Mononuclear cell (primary cell): Measurements from ENCODE around the gene WDR64. TPM values are rescaled to one million over a fixed set of nuclear protein-coding genes. Genes with fewer than 3 reads are reported as not detected.

ENCODE experiments used
- H3K27me3 ChIP-seq: 2 replicates; pipeline ENCODE4 v1.6.0; 2011; ENCODE audit warnings: low read length, control low read depth; ENCODE audit not compliant: insufficient read depth
- H3K4me1 ChIP-seq: 2 replicates; pipeline ENCODE4 v1.5.1; 2011; ENCODE audit warnings: mild to moderate bottlenecking, low read length, control low read depth; ENCODE audit not compliant: insufficient read depth
- H3K4me3 ChIP-seq: 2 replicates; pipeline ENCODE4 v1.5.1; 2011; ENCODE audit warnings: mild to moderate bottlenecking, low read length, moderate library complexity
- H3K9me3 ChIP-seq: 2 replicates; pipeline ENCODE4 v1.5.1; 2011; ENCODE audit warnings: low read depth, mild to moderate bottlenecking, control low read depth, low read length
- total RNA-seq: library from RNA; depleted of rRNA; stranded (reverse); fragments of >200 nt; gene quantifications from one replicate; pipeline ENCODE4 v1.2.3, GENCODE V29; 2012

The WDR64 gene
- total RNA-seq, 1 donor: 0.10 TPM

DNA sequence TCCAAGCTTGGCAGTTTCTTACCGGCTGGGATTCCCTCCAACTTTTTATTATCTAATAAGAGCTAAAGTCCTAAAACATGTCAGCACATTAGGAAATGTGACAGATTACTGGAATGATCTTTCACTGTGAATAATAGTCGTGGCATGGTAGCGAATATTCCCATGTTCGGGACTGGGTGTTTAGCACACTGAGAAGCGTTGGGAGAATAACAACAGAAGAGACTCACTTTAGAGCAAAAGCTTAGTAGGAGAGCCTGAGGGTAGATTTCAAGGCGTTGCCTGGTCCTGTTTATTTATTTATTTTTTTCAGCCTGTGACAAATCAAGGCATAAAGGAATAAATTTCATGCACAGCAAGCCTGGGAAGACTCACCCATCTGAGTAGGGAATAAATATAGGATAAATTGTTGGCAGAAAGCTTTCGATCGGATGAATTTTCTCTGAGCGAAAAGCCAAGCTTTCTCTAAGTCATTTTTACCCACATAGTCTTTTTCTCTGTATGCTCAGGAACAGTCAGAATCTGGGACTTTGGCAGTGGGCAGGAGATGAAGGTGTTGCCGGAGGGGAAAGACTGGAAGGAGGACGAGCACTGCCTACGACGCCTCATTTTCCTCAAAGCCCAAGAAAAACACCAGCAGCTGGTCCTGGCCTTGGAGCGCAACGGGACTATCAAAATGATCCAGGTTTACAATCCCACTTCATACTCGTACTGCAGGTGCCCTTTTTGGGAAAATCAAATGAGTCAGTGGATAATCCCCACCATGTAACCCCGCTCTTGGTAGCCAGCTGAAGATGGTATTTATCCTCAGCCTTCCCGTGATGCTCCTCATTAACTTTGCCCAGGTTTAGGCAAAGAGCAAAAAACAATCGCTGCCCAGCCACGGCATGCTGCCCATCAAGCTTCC is 97.2 kb downstream of the WDR64 start:
- no peaks in the 10 kb centered on the region for H3K9me3 ChIP-seq
- H3K4me1 ChIP-seq: no peaks in the 10 kb centered on the region
- H3K27me3 ChIP-seq: no peaks in the 10 kb centered on the region
- no peak overlapping the region for H3K4me3 ChIP-seq

DNA sequence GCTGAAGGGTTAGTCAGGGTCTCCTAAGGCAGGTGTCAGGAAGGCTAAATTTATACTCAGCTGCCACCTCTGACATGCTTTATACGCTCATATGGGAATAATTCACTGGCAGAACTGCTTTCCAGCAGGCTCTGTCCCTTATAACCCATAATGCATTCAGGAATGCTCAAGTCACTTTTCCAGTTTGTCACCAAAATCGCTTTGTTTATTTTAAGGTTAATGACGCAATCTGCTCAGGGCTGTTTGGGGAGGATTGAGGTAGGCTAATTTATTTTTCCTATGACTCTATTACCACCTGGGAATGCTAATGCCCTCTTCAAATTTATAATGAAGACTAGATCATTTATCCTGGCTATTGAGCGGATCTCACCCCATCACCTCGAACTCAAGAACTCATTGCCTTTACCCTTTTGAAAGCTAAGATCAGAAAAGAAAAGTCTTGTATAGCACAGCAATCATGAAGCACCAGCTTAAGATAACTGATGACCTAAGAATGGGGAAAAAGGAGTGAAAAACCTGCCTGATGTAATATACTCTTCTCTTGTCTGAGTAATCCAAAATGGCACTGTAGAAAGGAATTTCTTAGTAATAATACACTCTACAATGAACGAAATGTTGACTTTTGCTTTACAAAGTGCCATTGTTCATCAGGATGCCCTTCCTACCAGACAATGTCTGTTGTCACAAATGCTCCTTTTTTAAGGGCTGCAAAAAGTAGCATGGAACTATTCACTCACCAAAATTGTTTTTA is 98.0 kb downstream of the WDR64 start:
- no peaks in the 10 kb centered on the region for H3K27me3 ChIP-seq

DNA sequence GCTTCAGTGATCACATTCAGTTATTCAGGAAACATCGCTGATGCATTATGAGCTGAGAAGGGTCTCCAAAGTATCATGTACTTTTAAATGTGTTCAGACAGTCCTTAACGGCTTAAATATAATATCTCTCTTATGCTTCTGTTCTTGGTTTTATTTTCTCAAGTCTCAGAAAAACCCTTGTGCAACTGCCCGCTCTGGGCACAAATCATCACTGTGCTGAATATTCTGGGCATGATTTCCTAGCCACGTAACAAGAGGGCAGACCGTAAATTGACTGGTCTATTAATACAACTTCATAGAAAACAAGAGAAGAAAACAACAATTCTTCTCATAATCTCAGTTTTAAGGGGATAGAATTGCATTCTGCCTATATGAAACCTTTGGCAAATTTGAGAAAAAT is 99.4 kb downstream of the WDR64 start:
- H3K4me1 ChIP-seq: no peaks in the 10 kb centered on the region
- H3K27me3 ChIP-seq: no peaks in the 10 kb centered on the region
- H3K4me3 ChIP-seq: no peak overlapping the region
- H3K9me3 ChIP-seq: no peaks in the 10 kb centered on the region

More for the DNA sequence above, 98.0 kb downstream of the WDR64 start:
- Histone ChIP-seq H3K9me3 (no peaks in the 10 kb centered on the region), H3K4me3 (no peak overlapping the region), H3K4me1 (no peaks in the 10 kb centered on the region)

DNA sequence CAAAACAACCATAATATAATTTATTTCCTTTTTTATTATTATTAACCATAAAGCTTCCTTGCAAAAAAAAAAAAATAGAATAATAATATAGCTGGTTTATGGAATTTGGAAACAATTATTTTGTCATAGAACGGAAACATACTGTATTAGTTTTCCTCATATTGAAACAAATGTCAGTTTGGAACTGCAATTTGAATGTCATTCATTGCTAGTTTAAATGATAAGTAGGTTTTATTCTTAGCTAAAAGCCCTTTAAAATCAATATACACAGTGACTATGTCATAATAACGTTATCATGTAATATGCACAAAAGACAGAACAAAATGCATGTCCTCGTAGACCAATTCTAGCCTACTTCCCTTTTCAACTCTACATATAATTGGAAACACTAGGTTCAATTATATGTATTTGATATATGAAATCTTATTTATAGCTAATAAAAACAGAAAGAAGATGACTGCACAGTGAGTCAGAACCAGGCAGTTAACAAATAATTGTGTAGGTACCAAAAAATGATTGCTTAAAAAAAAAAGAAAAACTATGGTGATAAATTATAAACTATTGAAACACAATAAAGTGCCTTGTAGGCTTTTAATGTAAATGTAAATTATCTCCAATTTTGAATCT is 110.7 kb downstream of the WDR64 start:
- no peaks in the 10 kb centered on the region for H3K9me3 ChIP-seq
- H3K27me3 ChIP-seq: peaks cover 3% of the 10 kb centered on the region
- no peaks in the 10 kb centered on the region for H3K4me1 ChIP-seq
- no peak overlapping the region for H3K4me3 ChIP-seq

DNA sequence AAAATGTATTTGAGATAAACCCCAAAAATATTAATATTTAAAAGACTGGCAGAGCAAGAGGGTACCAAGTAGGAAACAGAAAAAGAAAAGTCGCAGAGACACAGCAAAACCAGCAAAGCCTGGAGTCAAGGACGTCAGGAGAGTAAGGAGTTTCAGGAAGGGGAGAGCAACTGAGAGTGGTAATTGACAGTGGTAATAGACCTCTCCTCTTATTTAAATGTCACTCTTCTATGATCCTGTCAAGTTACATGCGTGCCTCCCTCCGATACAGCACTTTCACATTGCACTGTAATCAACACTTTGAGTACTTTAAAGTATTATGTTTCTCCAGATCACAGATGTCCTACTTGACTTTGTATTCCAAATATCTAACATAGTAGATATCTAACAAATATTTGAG is 113.3 kb downstream of the WDR64 start:
- H3K4me1 ChIP-seq: no peaks in the 10 kb centered on the region

DNA sequence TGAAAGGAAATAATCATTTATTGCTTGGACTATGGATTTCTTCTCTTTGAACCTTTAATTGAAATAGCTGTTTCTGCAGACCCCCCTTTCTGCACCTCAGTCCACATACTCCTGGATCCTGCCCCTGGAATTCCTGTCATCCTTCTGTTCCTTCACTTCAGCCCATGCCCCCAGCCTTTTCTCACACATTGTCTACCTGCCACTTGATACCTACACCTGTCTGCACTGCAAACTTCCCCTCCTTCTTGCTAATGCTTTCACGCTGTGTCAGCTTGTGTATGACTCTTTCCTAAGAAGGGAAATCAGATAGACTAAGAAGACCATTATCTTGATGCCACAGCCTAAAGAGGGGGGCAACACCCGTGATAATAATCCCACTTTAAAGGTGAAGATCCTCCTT is 115.7 kb downstream of the WDR64 start:
- Histone ChIP-seq H3K4me1 (no peaks in the 10 kb centered on the region), H3K9me3 (no peaks in the 10 kb centered on the region), H3K4me3 (no peak overlapping the region), H3K27me3 (no peaks in the 10 kb centered on the region)

More for the DNA sequence above, 113.3 kb downstream of the WDR64 start:
- Histone ChIP-seq H3K27me3 (no peaks in the 10 kb centered on the region), H3K4me3 (no peak overlapping the region), H3K9me3 (no peaks in the 10 kb centered on the region)

DNA sequence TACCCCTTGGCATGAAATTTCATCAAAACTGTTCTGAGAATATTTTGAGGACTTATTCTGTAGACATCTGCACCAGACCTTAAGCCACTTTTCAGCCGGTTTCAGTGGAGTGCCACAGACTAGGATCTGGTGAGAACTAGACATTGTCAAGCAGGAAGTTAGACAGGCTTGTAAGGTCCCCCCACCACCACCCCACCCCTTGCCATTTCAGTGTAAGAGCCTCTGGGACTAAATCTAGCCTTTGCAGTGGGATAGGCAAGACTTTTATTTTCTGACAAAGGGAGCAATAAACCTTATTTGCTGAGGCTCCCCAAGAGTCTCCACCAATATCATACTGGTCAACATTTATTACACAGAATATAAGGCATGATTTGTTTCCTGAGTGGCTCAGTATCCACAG is 118.0 kb downstream of the WDR64 start:
- Histone ChIP-seq H3K9me3 (no peaks in the 10 kb centered on the region), H3K4me1 (no peaks in the 10 kb centered on the region), H3K27me3 (no peaks in the 10 kb centered on the region), H3K4me3 (no peak overlapping the region)

DNA sequence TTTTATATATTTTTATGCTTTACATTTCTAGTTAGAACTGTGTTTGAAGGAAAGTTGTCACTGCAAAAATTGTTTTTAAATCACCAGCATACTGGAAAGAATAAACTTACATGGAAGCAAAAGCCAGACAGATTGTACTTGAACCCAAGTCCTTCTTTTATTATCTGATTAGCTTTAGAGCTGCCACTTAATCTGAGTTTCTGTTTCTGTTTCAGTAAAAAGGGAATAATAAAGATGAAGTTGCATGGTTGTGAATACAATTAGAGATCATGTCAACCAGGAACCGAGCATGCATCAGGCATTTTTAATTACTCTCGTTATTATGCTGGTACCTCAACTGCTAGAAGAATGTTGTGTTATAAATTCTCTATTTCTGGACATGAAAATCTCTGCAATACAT is 119.0 kb downstream of the WDR64 start:
- no peaks in the 10 kb centered on the region for H3K9me3 ChIP-seq
- no peaks in the 10 kb centered on the region for H3K4me1 ChIP-seq
- H3K27me3 ChIP-seq: no peaks in the 10 kb centered on the region
- H3K4me3 ChIP-seq: no peak overlapping the region

DNA sequence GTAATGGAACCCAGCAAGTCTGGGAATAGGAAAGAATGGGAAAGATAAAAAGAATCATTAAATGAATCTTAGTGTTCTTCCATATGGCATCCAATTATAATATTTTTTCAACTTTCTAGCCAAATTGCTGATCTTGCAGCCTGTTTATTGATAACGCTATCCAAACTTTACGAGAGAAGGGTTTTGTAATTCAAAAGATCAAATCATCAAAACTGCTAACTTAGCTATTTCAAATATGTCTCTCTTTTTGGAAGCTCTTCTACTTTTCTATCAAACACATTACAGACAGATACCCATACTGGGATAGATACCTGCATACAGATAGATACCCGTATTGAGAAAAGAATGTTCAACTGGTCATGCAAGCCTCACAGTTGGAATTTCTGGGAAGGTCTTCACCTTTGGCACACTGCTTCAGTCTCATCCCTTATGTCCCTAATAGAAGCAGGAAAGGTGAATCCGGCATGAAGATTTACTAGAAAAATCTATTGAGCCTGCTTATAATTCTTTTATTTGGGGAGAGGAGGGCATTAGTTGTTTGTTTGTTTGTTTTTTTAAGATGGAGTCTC is 120.9 kb downstream of the WDR64 start:
- H3K9me3 ChIP-seq: no peaks in the 10 kb centered on the region
- H3K4me3 ChIP-seq: no peak overlapping the region
- H3K4me1 ChIP-seq: no peaks in the 10 kb centered on the region

DNA sequence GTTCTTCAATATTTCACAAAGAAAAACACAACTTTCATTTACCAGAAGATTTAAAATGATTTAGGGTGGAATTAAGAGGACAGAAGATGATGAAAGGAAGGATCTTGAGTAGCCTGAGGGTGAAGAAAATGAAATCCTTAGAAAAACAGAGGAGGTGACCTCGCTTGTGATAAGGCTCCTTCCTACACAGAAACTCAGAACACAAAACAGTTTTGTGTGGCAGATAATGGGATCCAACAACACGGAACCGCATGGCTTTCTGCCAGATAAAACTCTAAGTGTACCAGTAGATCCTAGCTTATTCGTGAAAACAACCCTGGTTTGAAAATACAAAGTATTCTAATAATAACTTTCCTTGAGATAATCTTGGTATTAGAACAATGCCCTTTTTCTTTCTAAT is 121.9 kb downstream of the WDR64 start:
- H3K27me3 ChIP-seq: peaks cover 4% of the 10 kb centered on the region
- H3K4me3 ChIP-seq: no peak overlapping the region
- H3K4me1 ChIP-seq: no peaks in the 10 kb centered on the region
- H3K9me3 ChIP-seq: no peaks in the 10 kb centered on the region

More for the DNA sequence above, 120.9 kb downstream of the WDR64 start:
- H3K27me3 ChIP-seq: no peaks in the 10 kb centered on the region

DNA sequence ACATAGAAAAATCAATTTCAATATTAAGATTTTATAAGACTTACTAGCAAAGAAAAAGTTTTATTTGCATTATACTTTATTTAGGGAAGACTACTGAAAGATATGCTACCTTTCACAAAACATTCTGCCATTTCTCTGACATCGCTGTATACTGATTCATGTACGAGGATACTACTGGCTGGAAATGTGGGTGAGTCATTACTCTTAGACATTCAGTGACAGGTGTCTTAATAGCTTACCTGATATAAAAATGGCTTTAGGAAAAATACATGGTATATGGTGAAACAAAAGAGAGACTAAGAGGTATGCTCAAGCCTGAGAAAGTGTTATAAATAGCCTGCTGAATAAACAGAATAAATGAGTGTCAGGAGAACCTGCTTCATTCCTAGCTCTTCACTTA is 122.9 kb downstream of the WDR64 start:
- Histone ChIP-seq H3K4me3 (no peak overlapping the region), H3K4me1 (no peaks in the 10 kb centered on the region), H3K27me3 (peaks cover 4% of the 10 kb centered on the region), H3K9me3 (no peaks in the 10 kb centered on the region)

DNA sequence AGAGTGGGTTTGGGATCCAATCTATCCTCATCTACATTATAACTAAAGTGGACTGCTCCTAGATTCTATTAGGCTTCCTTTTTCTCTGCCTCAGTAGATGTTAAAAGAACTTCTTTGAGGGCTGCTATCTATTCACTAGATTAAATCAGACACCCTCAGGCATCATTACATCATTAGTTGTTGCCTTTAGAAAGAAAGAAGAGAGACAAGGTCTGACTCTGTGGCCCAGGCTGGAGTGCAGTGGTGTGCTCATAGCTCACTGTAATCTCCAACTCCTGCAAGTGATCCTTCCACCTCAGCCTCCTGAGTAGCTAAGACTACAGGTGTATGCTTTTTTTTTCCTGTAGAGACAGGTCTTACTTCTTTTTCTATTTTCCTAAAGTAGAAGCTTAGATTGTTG is 124.8 kb downstream of the WDR64 start:
- Histone ChIP-seq H3K4me1 (no peaks in the 10 kb centered on the region), H3K9me3 (no peaks in the 10 kb centered on the region), H3K4me3 (no peak overlapping the region), H3K27me3 (peaks cover 4% of the 10 kb centered on the region)

DNA sequence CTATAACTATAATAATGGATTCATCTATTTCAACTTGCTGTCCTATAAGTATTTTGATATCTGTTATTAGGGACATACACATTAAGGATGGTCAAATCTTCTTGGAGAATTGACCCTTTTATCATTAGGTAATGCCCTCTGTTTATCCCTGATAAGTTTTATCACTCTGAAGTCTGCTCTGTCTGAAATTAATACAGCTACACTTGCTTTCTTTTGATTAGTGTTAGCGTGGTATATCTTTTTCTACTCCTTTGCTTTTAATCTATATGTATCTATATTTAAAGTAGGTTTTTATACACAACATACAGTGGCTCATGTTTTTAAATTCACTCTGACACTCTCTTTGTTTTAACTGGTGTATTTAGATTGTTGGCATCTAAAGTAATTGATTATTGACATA is 126.0 kb downstream of the WDR64 start:
- peaks cover 4% of the 10 kb centered on the region for H3K27me3 ChIP-seq
- no peaks in the 10 kb centered on the region for H3K4me1 ChIP-seq
- H3K9me3 ChIP-seq: no peaks in the 10 kb centered on the region
- no peak overlapping the region for H3K4me3 ChIP-seq

DNA sequence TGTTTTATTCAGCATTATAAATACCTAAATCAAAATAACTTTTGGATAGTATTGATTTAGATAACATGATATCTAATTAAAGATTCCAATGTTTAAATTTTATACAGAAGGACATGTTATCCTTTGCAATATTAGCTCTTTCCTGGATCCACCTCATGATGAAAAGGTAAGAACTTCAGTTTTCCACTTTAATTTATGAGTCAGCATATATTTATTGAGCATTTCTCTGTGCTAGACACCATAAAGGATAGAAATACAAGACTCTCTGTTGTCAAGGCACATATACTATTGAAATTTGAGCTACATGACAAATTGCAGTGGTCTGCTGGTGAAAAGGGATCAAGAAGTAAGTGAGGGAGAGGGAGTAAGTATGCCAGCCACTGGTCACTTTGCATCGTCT is 127.8 kb downstream of the WDR64 start:
- no peak overlapping the region for H3K4me3 ChIP-seq

DNA sequence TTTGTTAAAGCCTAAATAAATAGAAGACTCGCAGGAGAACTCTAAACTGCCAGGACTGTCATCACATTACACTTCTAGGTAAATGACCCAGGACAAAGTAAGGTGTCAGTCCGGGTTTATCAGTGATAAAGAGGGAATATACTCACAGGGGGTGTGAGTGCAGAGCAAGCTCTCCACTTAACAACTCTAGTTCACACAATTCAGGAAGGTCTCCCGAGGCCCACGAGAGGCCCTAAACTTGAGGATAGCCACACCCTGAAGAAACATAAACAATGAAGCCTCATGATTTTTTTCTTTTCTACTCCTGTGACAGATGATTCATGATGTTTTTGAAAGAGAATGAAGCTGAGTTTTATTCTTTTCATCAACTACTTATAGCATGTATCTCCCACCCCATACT is 130.3 kb downstream of the WDR64 start:
- H3K4me1 ChIP-seq: no peaks in the 10 kb centered on the region
- H3K27me3 ChIP-seq: peaks cover 4% of the 10 kb centered on the region
- no peaks in the 10 kb centered on the region for H3K9me3 ChIP-seq
- H3K4me3 ChIP-seq: no peak overlapping the region

More for the DNA sequence above, 127.8 kb downstream of the WDR64 start:
- Histone ChIP-seq H3K4me1 (no peaks in the 10 kb centered on the region), H3K9me3 (no peaks in the 10 kb centered on the region), H3K27me3 (peaks cover 4% of the 10 kb centered on the region)
